GM12878 (cell line): Measurements from ENCODE around the gene KCNK7. TPM values are rescaled to one million over a fixed set of nuclear protein-coding genes. Genes with fewer than 3 reads are reported as not detected.

ENCODE experiments used
- ATAC-seq: fragments of 200-7000 bp; cut with Tn5 transposase; 3 replicates; pipeline ENCODE4 v1.9.1; 2020; ENCODE audit warnings: mild to moderate bottlenecking, moderate library complexity
- BruUV-seq: library from RNA; stranded (reverse); fragments of 400-500 nt; replicated peaks from 2 replicates; lab custom pipeline; 2021; lab: Mats Ljungman, UMichigan
- CTCF ChIA-PET: fragments of 300-600 bp; sonication (Branson Sonifier 250); formaldehyde crosslinking; extraction: SDS; loops from one replicate; lab custom pipeline; 2021; ENCODE audit warnings: inconsistent platforms; lab: Yijun Ruan, JAX
- POLR2A ChIA-PET: fragments of 350-600 bp; formaldehyde crosslinking; extraction: SDS; loops from one replicate; lab custom pipeline; 2021; ENCODE audit warnings: inconsistent platforms; lab: Charles Lee
- RAD21 ChIA-PET: fragments of 300-600 bp; sonication (Branson Sonifier 250); formaldehyde crosslinking; loops from one replicate; lab custom pipeline; 2023; ENCODE audit warnings: antibody characterized with exemption; ENCODE audit not compliant: unreplicated experiment; lab: Charles Lee
- SMC1A ChIA-PET: fragments of 300-600 bp; sonication (Branson Sonifier 250); formaldehyde crosslinking; loops from one replicate; lab custom pipeline; 2023; ENCODE audit not compliant: unreplicated experiment, uncharacterized antibody; lab: Charles Lee
- DNase-seq: peaks from one replicate; pipeline ENCODE4 v3.0.0-alpha.2; 2011; ENCODE audit warnings: low read depth, low spot score
- FAIRE-seq: peaks from 3 replicates; lab custom pipeline; 2011; peaks lifted over from hg19 to GRCh38; lab: Jason Lieb, UNC
- H2AFZ ChIP-seq: 2 replicates; pipeline ENCODE4 v1.6.0; 2011; ENCODE audit warnings: low read depth, low read length, control low read depth; ENCODE audit not compliant: control insufficient read depth
- H3K27ac ChIP-seq: 2 replicates; pipeline ENCODE4 v1.5.1; 2011; ENCODE audit warnings: control low read depth; ENCODE audit not compliant: control insufficient read depth, insufficient read depth
- H3K27me3 ChIP-seq, 2 experiments: replicated peaks in 1 of 2; 2 replicates each; pipeline versions ENCODE4 v1.6.0 to v1.6.1; 2011; ENCODE audit warnings: low read length in 1 of 2; ENCODE audit not compliant: control insufficient read depth in 2 of 2, insufficient read depth in 2 of 2
- H3K36me3 ChIP-seq, 2 experiments: 2 replicates each; pipeline ENCODE4 v1.5.1; 2011; ENCODE audit warnings: low read length in 1 of 2; ENCODE audit not compliant: control insufficient read depth in 2 of 2, insufficient read depth in 2 of 2
- H3K4me1 ChIP-seq: 2 replicates; pipeline ENCODE4 v1.6.1; 2011; ENCODE audit warnings: mild to moderate bottlenecking, low read length, moderate library complexity, mixed read lengths; ENCODE audit not compliant: control insufficient read depth, insufficient read depth
- H3K4me2 ChIP-seq: 2 replicates; pipeline ENCODE4 v1.6.0; 2011; ENCODE audit warnings: control low read depth; ENCODE audit not compliant: control insufficient read depth, insufficient read depth
- H3K4me3 ChIP-seq: fragments of 200-600 bp; sonication (generic); 2 replicates; pipeline ENCODE4 v1.5.1; 2016
- H3K79me2 ChIP-seq: 2 replicates; pipeline ENCODE4 v1.6.0; 2011; ENCODE audit warnings: low read length; ENCODE audit not compliant: control insufficient read depth, insufficient read depth
- H3K9ac ChIP-seq: 2 replicates; pipeline ENCODE4 v1.8.0; 2011; ENCODE audit warnings: low read length, control low read depth, mixed read lengths; ENCODE audit not compliant: control insufficient read depth, insufficient read depth
- H3K9me3 ChIP-seq: replicated peaks from 3 replicates; pipeline ENCODE4 v1.5.1; 2011; ENCODE audit warnings: mild to moderate bottlenecking, low read length; ENCODE audit not compliant: control insufficient read depth, insufficient read depth
- H4K20me1 ChIP-seq: 2 replicates; pipeline ENCODE4 v1.6.0; 2011; ENCODE audit not compliant: control insufficient read depth, insufficient read depth
- BMI1 ChIP-seq: fragments of 450-650 bp; IDR thresholded peaks from 2 replicates; pipeline ENCODE4 v1.6.1; 2016; ENCODE audit warnings: mild to moderate bottlenecking, moderate library complexity, borderline replicate concordance
- CHD2 ChIP-seq: IDR thresholded peaks from 2 replicates; pipeline ENCODE4 v1.6.1; 2011; ENCODE audit warnings: low read depth, low read length, improper control_type of control experiment, borderline replicate concordance
- EED ChIP-seq: sonication (generic); IDR thresholded peaks from 2 replicates; pipeline ENCODE4 v1.6.1; 2016; ENCODE audit warnings: antibody characterized with exemption, low read depth
- FOS ChIP-seq: IDR thresholded peaks from 3 replicates; pipeline ENCODE4 v1.6.1; 2011; ENCODE audit warnings: borderline replicate concordance; ENCODE audit not compliant: insufficient read length; ENCODE audit errors: extremely low read depth
- PML ChIP-seq: IDR thresholded peaks from 2 replicates; pipeline ENCODE4 v1.6.1; 2012; ENCODE audit warnings: low read length, inconsistent platforms
- RFX5 ChIP-seq: IDR thresholded peaks from 2 replicates; pipeline ENCODE4 v1.6.1; 2011; ENCODE audit warnings: low read depth, low read length, improper control_type of control experiment
- SKIL ChIP-seq: fragments of 450-650 bp; IDR thresholded peaks from 2 replicates; pipeline ENCODE4 v1.6.1; 2017; ENCODE audit warnings: mild to moderate bottlenecking, low read depth, inconsistent platforms; ENCODE audit not compliant: poor library complexity, severe bottlenecking
- TARDBP ChIP-seq: IDR thresholded peaks from 2 replicates; pipeline ENCODE4 v1.6.1; 2016; ENCODE audit warnings: borderline replicate concordance
- ZBTB11 ChIP-seq: fragments of 450-650 bp; formaldehyde crosslinking; IDR thresholded peaks from 2 replicates; pipeline ENCODE4 v1.5.0; 2022; ENCODE audit warnings: mild to moderate bottlenecking, missing genetic modification characterization
- WGBS: methylation state at CpG from one replicate; pipeline ENCODE4 v1.1.6; 2016; ENCODE audit warnings: low lambda C conversion rate; ENCODE audit not compliant: insufficient replicate concordance, insufficient coverage; ENCODE audit errors: missing lambda C conversion rate; 5-methylcytosine and 5-hydroxymethylcytosine counted together
- in situ Hi-C: fragments of 300-500 bp; cut with MboI; formaldehyde crosslinking; loops from 9 replicates; pipeline ENCODE4 v1.14.3; 2018; ENCODE audit warnings: mixed read lengths
- intact Hi-C: fragments of 100-400 bp; cut with micrococcal nuclease; formaldehyde crosslinking; loops from one replicate; pipeline ENCODE4 v1.14.2; 2022; ENCODE audit not compliant: unreplicated experiment
- polyA plus RNA-seq, 11 experiments: library from polyadenylated mRNA; depleted of rRNA in 4 of 11; unstranded in 6 of 11; stranded (reverse) in 5 of 11; fragments of >200 nt; fragmentation: Nextera tagmentation in 4 of 11; fragmentation: Illumina TruSeq in 1 of 11; extraction: Ambion mirVana in 4 of 11; extraction: Trizol in 1 of 11; gene quantifications; 1 replicate in 1 of 11; 2 replicates in 10 of 11; pipeline versions ENCODE4 v1.2.1 to v1.2.3, GENCODE V29; 2011 to 2016; ENCODE audit warnings: inconsistent platforms in 2 of 11, missing spikeins in 2 of 11, low read depth in 1 of 11
- total RNA-seq, 4 experiments: library from RNA; depleted of rRNA in 3 of 4; stranded (reverse); fragments of >200 nt in 3 of 4; fragmentation: Illumina TruSeq in 1 of 4; extraction: Trizol in 1 of 4; gene quantifications; 2 replicates each; pipeline versions ENCODE4 v1.2.1 to v1.2.3, GENCODE V29; 2013 to 2021
- TF ChIP-seq, protein P1 (sequence below): fragments of 450-650 bp; IDR thresholded peaks from 2 replicates; pipeline ENCODE4 v1.6.1; 2017; ENCODE audit warnings: antibody characterized with exemption, mild to moderate bottlenecking, moderate library complexity
- TF ChIP-seq, protein P2 (sequence below): fragments of 450-650 bp; IDR thresholded peaks from 2 replicates; pipeline ENCODE4 v1.6.1; 2017; ENCODE audit warnings: mild to moderate bottlenecking, moderate library complexity

The KCNK7 gene
- total and polyA plus RNA-seq, 10 of the 15 experiments (the other 5 are each of a cell fraction or from before 2014, with no cell fraction given) = 0.11 to 0.54 (median 0.23) TPM; not detected in 7

DNA sequence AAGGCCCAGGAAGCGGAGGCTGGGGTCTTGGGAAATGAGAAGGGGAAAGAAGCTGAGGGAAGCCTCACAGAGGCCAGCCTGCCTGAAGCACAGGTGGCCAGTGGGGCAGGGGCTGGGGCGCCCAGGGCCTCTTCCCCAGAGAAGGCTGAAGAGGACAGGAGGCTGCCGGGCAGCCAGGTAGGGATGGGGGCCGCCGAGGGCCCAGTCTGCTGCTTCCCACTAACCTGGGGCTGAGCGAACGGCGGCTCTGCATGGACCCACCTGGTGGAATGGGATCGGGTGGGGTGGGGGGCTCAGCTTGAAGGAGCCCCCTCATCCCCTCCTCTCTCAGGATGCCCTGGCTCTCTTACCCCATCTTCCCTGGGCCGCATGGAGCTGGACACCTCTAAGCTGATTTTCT is 12.0 kb downstream of the KCNK7 start:
- no peak overlapping the region for H3K9ac ChIP-seq
- 85% methylated on average over 10 of the region's 10 CpGs for WGBS
- peaks cover 17% of the 10 kb centered on the region in 2 experiments; a peak in 3 of 4 replicates for H3K36me3 ChIP-seq
- H2AFZ ChIP-seq = no peak overlapping the region
- H3K27ac ChIP-seq = no peak overlapping the region
- CTCF ChIA-PET = interaction anchor here (2.3 kb wide), 1 partner anchor 10 kb away, joined by 9 read pairs; no protein-coding TSS in a partner anchor
- H3K4me1 ChIP-seq = peaks cover 33% of the 10 kb centered on the region
- no peak overlapping the region for H3K4me2 ChIP-seq
- DNase-seq (no peak), FAIRE-seq (no peak), ATAC-seq (no peak)
- no peak overlapping the region for H3K4me3 ChIP-seq
- H3K79me2 ChIP-seq = peaks cover 20% of the 10 kb centered on the region
- intact Hi-C loops = no loop called here
- no TSS peak for BruUV-seq
- no peaks in the 10 kb centered on the region for H4K20me1 ChIP-seq
- H3K27me3 ChIP-seq = no peaks in the 10 kb centered on the region
- RAD21 ChIA-PET = interaction anchor here (0.6 kb wide), 1 partner anchor 58 kb away, joined by 3 read pairs; no protein-coding TSS in a partner anchor
- in situ Hi-C loops = no loop called here
- SMC1A ChIA-PET = no interaction called here
- H3K9me3 ChIP-seq = no peaks in the 10 kb centered on the region
- POLR2A ChIA-PET = no interaction called here
- TF ChIP-seq SKIL = no peak
- TF ChIP-seq, protein P1, sequence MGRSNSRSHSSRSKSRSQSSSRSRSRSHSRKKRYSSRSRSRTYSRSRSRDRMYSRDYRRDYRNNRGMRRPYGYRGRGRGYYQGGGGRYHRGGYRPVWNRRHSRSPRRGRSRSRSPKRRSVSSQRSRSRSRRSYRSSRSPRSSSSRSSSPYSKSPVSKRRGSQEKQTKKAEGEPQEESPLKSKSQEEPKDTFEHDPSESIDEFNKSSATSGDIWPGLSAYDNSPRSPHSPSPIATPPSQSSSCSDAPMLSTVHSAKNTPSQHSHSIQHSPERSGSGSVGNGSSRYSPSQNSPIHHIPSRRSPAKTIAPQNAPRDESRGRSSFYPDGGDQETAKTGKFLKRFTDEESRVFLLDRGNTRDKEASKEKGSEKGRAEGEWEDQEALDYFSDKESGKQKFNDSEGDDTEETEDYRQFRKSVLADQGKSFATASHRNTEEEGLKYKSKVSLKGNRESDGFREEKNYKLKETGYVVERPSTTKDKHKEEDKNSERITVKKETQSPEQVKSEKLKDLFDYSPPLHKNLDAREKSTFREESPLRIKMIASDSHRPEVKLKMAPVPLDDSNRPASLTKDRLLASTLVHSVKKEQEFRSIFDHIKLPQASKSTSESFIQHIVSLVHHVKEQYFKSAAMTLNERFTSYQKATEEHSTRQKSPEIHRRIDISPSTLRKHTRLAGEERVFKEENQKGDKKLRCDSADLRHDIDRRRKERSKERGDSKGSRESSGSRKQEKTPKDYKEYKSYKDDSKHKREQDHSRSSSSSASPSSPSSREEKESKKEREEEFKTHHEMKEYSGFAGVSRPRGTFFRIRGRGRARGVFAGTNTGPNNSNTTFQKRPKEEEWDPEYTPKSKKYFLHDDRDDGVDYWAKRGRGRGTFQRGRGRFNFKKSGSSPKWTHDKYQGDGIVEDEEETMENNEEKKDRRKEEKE = no peak
- TF ChIP-seq PML = no peak
- TF ChIP-seq, protein P2, sequence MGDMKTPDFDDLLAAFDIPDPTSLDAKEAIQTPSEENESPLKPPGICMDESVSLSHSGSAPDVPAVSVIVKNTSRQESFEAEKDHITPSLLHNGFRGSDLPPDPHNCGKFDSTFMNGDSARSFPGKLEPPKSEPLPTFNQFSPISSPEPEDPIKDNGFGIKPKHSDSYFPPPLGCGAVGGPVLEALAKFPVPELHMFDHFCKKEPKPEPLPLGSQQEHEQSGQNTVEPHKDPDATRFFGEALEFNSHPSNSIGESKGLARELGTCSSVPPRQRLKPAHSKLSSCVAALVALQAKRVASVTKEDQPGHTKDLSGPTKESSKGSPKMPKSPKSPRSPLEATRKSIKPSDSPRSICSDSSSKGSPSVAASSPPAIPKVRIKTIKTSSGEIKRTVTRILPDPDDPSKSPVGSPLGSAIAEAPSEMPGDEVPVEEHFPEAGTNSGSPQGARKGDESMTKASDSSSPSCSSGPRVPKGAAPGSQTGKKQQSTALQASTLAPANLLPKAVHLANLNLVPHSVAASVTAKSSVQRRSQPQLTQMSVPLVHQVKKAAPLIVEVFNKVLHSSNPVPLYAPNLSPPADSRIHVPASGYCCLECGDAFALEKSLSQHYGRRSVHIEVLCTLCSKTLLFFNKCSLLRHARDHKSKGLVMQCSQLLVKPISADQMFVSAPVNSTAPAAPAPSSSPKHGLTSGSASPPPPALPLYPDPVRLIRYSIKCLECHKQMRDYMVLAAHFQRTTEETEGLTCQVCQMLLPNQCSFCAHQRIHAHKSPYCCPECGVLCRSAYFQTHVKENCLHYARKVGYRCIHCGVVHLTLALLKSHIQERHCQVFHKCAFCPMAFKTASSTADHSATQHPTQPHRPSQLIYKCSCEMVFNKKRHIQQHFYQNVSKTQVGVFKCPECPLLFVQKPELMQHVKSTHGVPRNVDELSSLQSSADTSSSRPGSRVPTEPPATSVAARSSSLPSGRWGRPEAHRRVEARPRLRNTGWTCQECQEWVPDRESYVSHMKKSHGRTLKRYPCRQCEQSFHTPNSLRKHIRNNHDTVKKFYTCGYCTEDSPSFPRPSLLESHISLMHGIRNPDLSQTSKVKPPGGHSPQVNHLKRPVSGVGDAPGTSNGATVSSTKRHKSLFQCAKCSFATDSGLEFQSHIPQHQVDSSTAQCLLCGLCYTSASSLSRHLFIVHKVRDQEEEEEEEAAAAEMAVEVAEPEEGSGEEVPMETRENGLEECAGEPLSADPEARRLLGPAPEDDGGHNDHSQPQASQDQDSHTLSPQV = no peak
- no peak for TF ChIP-seq BMI1
- no peak for TF ChIP-seq TARDBP
- no peak for TF ChIP-seq FOS
- TF ChIP-seq ZBTB11 (CRISPR knock-in tag) = no peak
- TF ChIP-seq RFX5 = no peak
- no peak for TF ChIP-seq CHD2
- TF ChIP-seq EED = no peak
